Measurements from ENCODE around the gene COG3. TPM values are rescaled to one million over a fixed set of nuclear protein-coding genes. Genes with fewer than 3 reads are reported as not detected.
A peak's percentile ranks its signal among the peaks of the same experiment; 100 is the strongest.

COG3 gene
- total and polyA plus RNA-seq, 2 of the 13 experiments (the other 11 are each of a cell fraction or from before 2014, with no cell fraction given) = 37.8 to 47.5 TPM

GRCh38 chr13:45447050-45447661, 17.6 kb upstream of the COG3 start (continued):
- TF ChIP-seq, protein P1, sequence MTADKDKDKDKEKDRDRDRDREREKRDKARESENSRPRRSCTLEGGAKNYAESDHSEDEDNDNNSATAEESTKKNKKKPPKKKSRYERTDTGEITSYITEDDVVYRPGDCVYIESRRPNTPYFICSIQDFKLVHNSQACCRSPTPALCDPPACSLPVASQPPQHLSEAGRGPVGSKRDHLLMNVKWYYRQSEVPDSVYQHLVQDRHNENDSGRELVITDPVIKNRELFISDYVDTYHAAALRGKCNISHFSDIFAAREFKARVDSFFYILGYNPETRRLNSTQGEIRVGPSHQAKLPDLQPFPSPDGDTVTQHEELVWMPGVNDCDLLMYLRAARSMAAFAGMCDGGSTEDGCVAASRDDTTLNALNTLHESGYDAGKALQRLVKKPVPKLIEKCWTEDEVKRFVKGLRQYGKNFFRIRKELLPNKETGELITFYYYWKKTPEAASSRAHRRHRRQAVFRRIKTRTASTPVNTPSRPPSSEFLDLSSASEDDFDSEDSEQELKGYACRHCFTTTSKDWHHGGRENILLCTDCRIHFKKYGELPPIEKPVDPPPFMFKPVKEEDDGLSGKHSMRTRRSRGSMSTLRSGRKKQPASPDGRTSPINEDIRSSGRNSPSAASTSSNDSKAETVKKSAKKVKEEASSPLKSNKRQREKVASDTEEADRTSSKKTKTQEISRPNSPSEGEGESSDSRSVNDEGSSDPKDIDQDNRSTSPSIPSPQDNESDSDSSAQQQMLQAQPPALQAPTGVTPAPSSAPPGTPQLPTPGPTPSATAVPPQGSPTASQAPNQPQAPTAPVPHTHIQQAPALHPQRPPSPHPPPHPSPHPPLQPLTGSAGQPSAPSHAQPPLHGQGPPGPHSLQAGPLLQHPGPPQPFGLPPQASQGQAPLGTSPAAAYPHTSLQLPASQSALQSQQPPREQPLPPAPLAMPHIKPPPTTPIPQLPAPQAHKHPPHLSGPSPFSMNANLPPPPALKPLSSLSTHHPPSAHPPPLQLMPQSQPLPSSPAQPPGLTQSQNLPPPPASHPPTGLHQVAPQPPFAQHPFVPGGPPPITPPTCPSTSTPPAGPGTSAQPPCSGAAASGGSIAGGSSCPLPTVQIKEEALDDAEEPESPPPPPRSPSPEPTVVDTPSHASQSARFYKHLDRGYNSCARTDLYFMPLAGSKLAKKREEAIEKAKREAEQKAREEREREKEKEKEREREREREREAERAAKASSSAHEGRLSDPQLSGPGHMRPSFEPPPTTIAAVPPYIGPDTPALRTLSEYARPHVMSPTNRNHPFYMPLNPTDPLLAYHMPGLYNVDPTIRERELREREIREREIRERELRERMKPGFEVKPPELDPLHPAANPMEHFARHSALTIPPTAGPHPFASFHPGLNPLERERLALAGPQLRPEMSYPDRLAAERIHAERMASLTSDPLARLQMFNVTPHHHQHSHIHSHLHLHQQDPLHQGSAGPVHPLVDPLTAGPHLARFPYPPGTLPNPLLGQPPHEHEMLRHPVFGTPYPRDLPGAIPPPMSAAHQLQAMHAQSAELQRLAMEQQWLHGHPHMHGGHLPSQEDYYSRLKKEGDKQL (CRISPR knock-in tag; IDR thresholded peaks at IDR 0.05; ENCODE audit: low read depth) = peak; percentile 69; the same call in 1 of the 2 replicates
- TF ChIP-seq CREM (IDR thresholded peaks at IDR 0.05) = peak; percentile 90
- TF ChIP-seq CREM (CRISPR knock-in tag; IDR thresholded peaks at IDR 0.05) = no peak
- TF ChIP-seq, protein P2, sequence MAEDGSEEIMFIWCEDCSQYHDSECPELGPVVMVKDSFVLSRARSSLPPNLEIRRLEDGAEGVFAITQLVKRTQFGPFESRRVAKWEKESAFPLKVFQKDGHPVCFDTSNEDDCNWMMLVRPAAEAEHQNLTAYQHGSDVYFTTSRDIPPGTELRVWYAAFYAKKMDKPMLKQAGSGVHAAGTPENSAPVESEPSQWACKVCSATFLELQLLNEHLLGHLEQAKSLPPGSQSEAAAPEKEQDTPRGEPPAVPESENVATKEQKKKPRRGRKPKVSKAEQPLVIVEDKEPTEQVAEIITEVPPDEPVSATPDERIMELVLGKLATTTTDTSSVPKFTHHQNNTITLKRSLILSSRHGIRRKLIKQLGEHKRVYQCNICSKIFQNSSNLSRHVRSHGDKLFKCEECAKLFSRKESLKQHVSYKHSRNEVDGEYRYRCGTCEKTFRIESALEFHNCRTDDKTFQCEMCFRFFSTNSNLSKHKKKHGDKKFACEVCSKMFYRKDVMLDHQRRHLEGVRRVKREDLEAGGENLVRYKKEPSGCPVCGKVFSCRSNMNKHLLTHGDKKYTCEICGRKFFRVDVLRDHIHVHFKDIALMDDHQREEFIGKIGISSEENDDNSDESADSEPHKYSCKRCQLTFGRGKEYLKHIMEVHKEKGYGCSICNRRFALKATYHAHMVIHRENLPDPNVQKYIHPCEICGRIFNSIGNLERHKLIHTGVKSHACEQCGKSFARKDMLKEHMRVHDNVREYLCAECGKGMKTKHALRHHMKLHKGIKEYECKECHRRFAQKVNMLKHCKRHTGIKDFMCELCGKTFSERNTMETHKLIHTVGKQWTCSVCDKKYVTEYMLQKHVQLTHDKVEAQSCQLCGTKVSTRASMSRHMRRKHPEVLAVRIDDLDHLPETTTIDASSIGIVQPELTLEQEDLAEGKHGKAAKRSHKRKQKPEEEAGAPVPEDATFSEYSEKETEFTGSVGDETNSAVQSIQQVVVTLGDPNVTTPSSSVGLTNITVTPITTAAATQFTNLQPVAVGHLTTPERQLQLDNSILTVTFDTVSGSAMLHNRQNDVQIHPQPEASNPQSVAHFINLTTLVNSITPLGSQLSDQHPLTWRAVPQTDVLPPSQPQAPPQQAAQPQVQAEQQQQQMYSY (CRISPR knock-in tag; IDR thresholded peaks at IDR 0.05) = no peak
- TF ChIP-seq ZNF646 (CRISPR knock-in tag; IDR thresholded peaks at IDR 0.05) = no peak
- peak; percentile 63; the same call in 1 of the 2 replicates for TF ChIP-seq KMT2A (CRISPR knock-in tag; IDR thresholded peaks at IDR 0.05)
- no peak for TF ChIP-seq SMYD3 (CRISPR knock-in tag; IDR thresholded peaks at IDR 0.05)
- no peak for TF ChIP-seq ZNF737 (CRISPR knock-in tag; IDR thresholded peaks at IDR 0.05; ENCODE audit: borderline replicate concordance)
- TF ChIP-seq SP5 (CRISPR knock-in tag; IDR thresholded peaks at IDR 0.05; ENCODE audit: borderline replicate concordance, low read depth) = peak; percentile 34; the same call in 1 of the 2 replicates
- TF ChIP-seq CBX5 (CRISPR knock-in tag; IDR thresholded peaks at IDR 0.05; ENCODE audit: borderline replicate concordance) = peak; percentile 74; the same call in 1 of the 2 replicates
- no peak for TF ChIP-seq ZFP36 (IDR thresholded peaks at IDR 0.05; ENCODE audit: borderline replicate concordance, low read depth, low read length, partially characterized antibody)
- no peak for TF ChIP-seq ZNF546 (CRISPR knock-in tag; conservative IDR thresholded peaks at IDR 0.05)
- no peak for TF ChIP-seq RELA (CRISPR knock-in tag; IDR thresholded peaks at IDR 0.05)
- TF ChIP-seq NFE2 (CRISPR knock-in tag; IDR thresholded peaks at IDR 0.05) = no peak
